Mesenchymal stem cell (in vitro differentiated cells and primary cell): ENCODE results near the gene TSPYL2. TPM values are rescaled to one million over a fixed set of nuclear protein-coding genes. Genes with fewer than 3 reads are reported as not detected.

Experiments
- DNase-seq: peaks from one replicate; pipeline ENCODE4 v3.0.0-alpha.2; 2013
- H2AFZ ChIP-seq: one replicate; pipeline ENCODE4 v1.6.1; 2013; ENCODE audit warnings: low read depth, mild to moderate bottlenecking, control low read depth, inconsistent platforms, low read length, moderate library complexity
- H2AK5ac ChIP-seq: 2 replicates; pipeline ENCODE4 v1.6.1; 2013; ENCODE audit warnings: low read length, moderate library complexity, mild to moderate bottlenecking, inconsistent platforms; ENCODE audit not compliant: severe bottlenecking
- H2BK120ac ChIP-seq: one replicate; pipeline ENCODE4 v1.6.1; 2013; ENCODE audit warnings: low read depth, mild to moderate bottlenecking, inconsistent platforms, low read length, moderate library complexity
- H2BK12ac ChIP-seq, 2 experiments: one replicate each; pipeline ENCODE4 v1.6.1; 2013; ENCODE audit warnings: inconsistent platforms in 2 of 2, low read length in 2 of 2, mild to moderate bottlenecking in 2 of 2, moderate library complexity in 2 of 2, control low read depth in 1 of 2
- H2BK15ac ChIP-seq: one replicate; pipeline ENCODE4 v1.6.1; 2013; ENCODE audit warnings: mild to moderate bottlenecking, low read depth, inconsistent platforms; ENCODE audit not compliant: poor library complexity, severe bottlenecking
- H2BK5ac ChIP-seq: 2 replicates; pipeline ENCODE4 v1.6.1; 2013; ENCODE audit warnings: low read depth, mild to moderate bottlenecking, low read length, control low read depth, inconsistent platforms; ENCODE audit not compliant: poor library complexity, severe bottlenecking
- H3K14ac ChIP-seq, 2 experiments: one replicate each; pipeline ENCODE4 v1.6.1; 2013; ENCODE audit warnings: inconsistent platforms in 2 of 2, low read length in 2 of 2, control low read depth in 1 of 2, mild to moderate bottlenecking in 1 of 2, moderate library complexity in 1 of 2
- H3K18ac ChIP-seq, 2 experiments: one replicate each; pipeline ENCODE4 v1.6.1; 2013; ENCODE audit warnings: inconsistent platforms in 2 of 2, low read length in 2 of 2, control low read depth in 1 of 2, low read depth in 1 of 2, mild to moderate bottlenecking in 1 of 2
- H3K23ac ChIP-seq, 2 experiments: one replicate each; pipeline ENCODE4 v1.6.1; 2013; ENCODE audit warnings: inconsistent platforms in 2 of 2, low read length in 2 of 2, mild to moderate bottlenecking in 2 of 2, moderate library complexity in 2 of 2, control low read depth in 1 of 2
- H3K27ac ChIP-seq: 2 replicates; pipeline ENCODE4 v1.5.1; 2013; ENCODE audit warnings: mild to moderate bottlenecking, moderate library complexity, low read length, control low read depth, inconsistent platforms; ENCODE audit not compliant: poor library complexity, severe bottlenecking
- H3K27me3 ChIP-seq, 2 experiments: 2 replicates each; pipeline versions ENCODE4 v1.6.1 to v1.7.0; 2013; ENCODE audit warnings: low read length in 2 of 2, mild to moderate bottlenecking in 2 of 2, moderate library complexity in 2 of 2, control low read depth in 1 of 2, inconsistent platforms in 1 of 2; ENCODE audit not compliant: control insufficient read depth in 1 of 2, insufficient read depth in 1 of 2
- H3K36me3 ChIP-seq, 2 experiments: 2 replicates each; pipeline versions ENCODE4 v1.6.1 to v1.7.0; 2013; ENCODE audit warnings: low read length in 2 of 2, control low read depth in 1 of 2, inconsistent platforms in 1 of 2, low read depth in 1 of 2, mild to moderate bottlenecking in 1 of 2; ENCODE audit not compliant: insufficient read depth in 2 of 2, control insufficient read depth in 1 of 2
- H3K4ac ChIP-seq, 2 experiments: one replicate each; pipeline ENCODE4 v1.6.1; 2013; ENCODE audit warnings: inconsistent platforms in 2 of 2, low read length in 2 of 2, mild to moderate bottlenecking in 2 of 2, moderate library complexity in 2 of 2, control low read depth in 1 of 2, low read depth in 1 of 2
- H3K4me1 ChIP-seq: 2 replicates; pipeline ENCODE4 v1.6.1; 2013; ENCODE audit warnings: low read depth, low read length, control low read depth; ENCODE audit not compliant: control insufficient read depth, insufficient read depth
- H3K4me2 ChIP-seq: 2 replicates; pipeline ENCODE4 v1.6.1; 2013; ENCODE audit warnings: low read length, mild to moderate bottlenecking, inconsistent platforms; ENCODE audit not compliant: poor library complexity, severe bottlenecking
- H3K4me3 ChIP-seq, 2 experiments: 2 replicates each; pipeline versions ENCODE4 v1.5.1 to v1.7.0; 2013; ENCODE audit warnings: low read length in 2 of 2, mild to moderate bottlenecking in 2 of 2, control low read depth in 1 of 2, low read depth in 1 of 2; ENCODE audit not compliant: insufficient read depth in 1 of 2
- H3K79me1 ChIP-seq: replicated peaks from 2 replicates; pipeline ENCODE4 v1.6.1; 2013; ENCODE audit warnings: mild to moderate bottlenecking, control low read depth, low read length, inconsistent platforms; ENCODE audit not compliant: poor library complexity, severe bottlenecking
- H3K9ac ChIP-seq: 2 replicates; pipeline ENCODE4 v1.7.0; 2013; ENCODE audit warnings: mild to moderate bottlenecking, low read length, moderate library complexity
- H3K9me3 ChIP-seq: 2 replicates; pipeline ENCODE4 v1.7.0; 2013; ENCODE audit warnings: mild to moderate bottlenecking, low read length; ENCODE audit not compliant: control insufficient read depth
- H4K8ac ChIP-seq: one replicate; pipeline ENCODE4 v1.6.1; 2013; ENCODE audit warnings: inconsistent platforms, mild to moderate bottlenecking, low read length, moderate library complexity
- H4K91ac ChIP-seq: one replicate; pipeline ENCODE4 v1.6.1; 2013; ENCODE audit warnings: mild to moderate bottlenecking, low read length, inconsistent platforms
- WGBS: methylation state at CpG from one replicate; pipeline ENCODE4 v1.1.7; 2013; ENCODE audit warnings: mixed read lengths; 5-methylcytosine and 5-hydroxymethylcytosine counted together
- polyA plus RNA-seq, 2 experiments: library from polyadenylated mRNA; stranded (reverse); fragments of 200-250 nt; gene quantifications; one replicate each; pipeline ENCODE4 v1.2.3, GENCODE V29; 2013

TSPYL2 gene
- polyA plus RNA-seq (2013, experiment 1 of 2), result 31.2 TPM
- polyA plus RNA-seq (2013, experiment 2 of 2), result 28.6 TPM

- peak within 1 kb of the TSS in 1 of 2 experiments; percentile 78 for H2BK12ac ChIP-seq
- no peak within 1 kb of the TSS for H4K8ac ChIP-seq
- peak within 1 kb of the TSS; percentile 89 for H2BK15ac ChIP-seq
- H3K9me3 ChIP-seq, result no peaks in the 10 kb centered on the region
- no peak within 1 kb of the TSS for H3K23ac ChIP-seq
- no peak within 1 kb of the TSS for H2BK5ac ChIP-seq
- peaks cover 0 to 22% of the 10 kb centered on the region in 2 experiments for H3K27me3 ChIP-seq
- H3K4me2 ChIP-seq, result peak within 1 kb of the TSS; percentile 81
- WGBS, result 1% methylated on average over 29 of the region's 86 CpGs
- peaks cover 9% of the 10 kb centered on the region for H3K79me1 ChIP-seq
- H4K91ac ChIP-seq, result peak within 1 kb of the TSS; percentile 68
- H2BK120ac ChIP-seq, result peak within 1 kb of the TSS; percentile 89
- no peak within 1 kb of the TSS for H2AFZ ChIP-seq
- peak within 1 kb of the TSS in 1 of 2 experiments; percentile 73 for H3K4ac ChIP-seq
- peaks cover 33 to 34% of the 10 kb centered on the region in 2 experiments for H3K36me3 ChIP-seq
- peak within 1 kb of the TSS; percentile 78 to 84 for H3K4me3 ChIP-seq
- DNase-seq, result peak; percentile 98
- H3K27ac ChIP-seq, result peak within 1 kb of the TSS; percentile 39
- peak within 1 kb of the TSS; percentile 54 to 58 for H3K18ac ChIP-seq
- peak within 1 kb of the TSS; percentile 85 for H3K9ac ChIP-seq
- H2AK5ac ChIP-seq, result no peak within 1 kb of the TSS
- peak within 1 kb of the TSS in 1 of 2 experiments; percentile 88 for H3K14ac ChIP-seq
- H3K4me1 ChIP-seq, result peaks cover 12% of the 10 kb centered on the region
These were observed at the start of gene TSPYL2 for GRCh38 chrX:53081925-53082772. Gene TSPYL2 (plus strand): TSS chrX:53082367. CDS start chrX:53082499, 132 bp downstream.

GRCh38 chrX:53036149-53036548 lies 46.0 kb upstream of the TSPYL2 start:
- Histone ChIP-seq H3K9me3 (no peaks in the 10 kb centered on the region), H2BK12ac (no peak overlapping the region), H4K91ac (no peak overlapping the region), H3K36me3 (no peaks in the 10 kb centered on the region), H3K79me1 (no peaks in the 10 kb centered on the region), H3K23ac (no peak overlapping the region), H2AK5ac (no peak overlapping the region), H4K8ac (no peak overlapping the region), H3K14ac (no peak overlapping the region), H3K18ac (no peak overlapping the region), H3K4me3 (no peak overlapping the region), H3K27ac (no peak overlapping the region), H3K4me1 (no peaks in the 10 kb centered on the region), H3K4me2 (no peak overlapping the region), H2BK15ac (no peak overlapping the region), H2BK120ac (no peak overlapping the region), H2AFZ (no peak overlapping the region), H3K4ac (no peak overlapping the region), H3K9ac (no peak overlapping the region), H2BK5ac (no peak overlapping the region), H3K27me3 (peaks cover 0 to 65% of the 10 kb centered on the region in 2 experiments)
- no peak for DNase-seq
- WGBS, result 74% methylated on average over 4 of the region's 5 CpGs

- 100% methylated on average over 1 of the region's 4 CpGs for WGBS
- DNase-seq, result no peak
- Histone ChIP-seq H2BK12ac (no peak overlapping the region), H3K9me3 (no peaks in the 10 kb centered on the region), H3K18ac (no peak overlapping the region), H3K4me3 (no peak overlapping the region), H2BK15ac (no peak overlapping the region), H2AFZ (no peak overlapping the region), H3K36me3 (no peaks in the 10 kb centered on the region), H3K4me2 (no peak overlapping the region), H3K27me3 (peaks cover 0 to 67% of the 10 kb centered on the region in 2 experiments), H2BK120ac (no peak overlapping the region), H3K79me1 (no peaks in the 10 kb centered on the region), H3K9ac (no peak overlapping the region), H3K4me1 (no peaks in the 10 kb centered on the region), H3K14ac (no peak overlapping the region), H4K8ac (no peak overlapping the region), H3K23ac (no peak overlapping the region), H3K4ac (no peak overlapping the region), H2BK5ac (no peak overlapping the region), H4K91ac (no peak overlapping the region), H3K27ac (no peak overlapping the region), H2AK5ac (no peak overlapping the region)
These were observed 42.9 kb upstream of the TSPYL2 start for GRCh38 chrX:53039236-53039635.

- Histone ChIP-seq H2BK12ac (no peak overlapping the region), H3K79me1 (no peaks in the 10 kb centered on the region), H3K4me2 (no peak overlapping the region), H2BK15ac (no peak overlapping the region), H2AK5ac (no peak overlapping the region), H3K9ac (no peak overlapping the region), H3K9me3 (no peaks in the 10 kb centered on the region), H3K14ac (no peak overlapping the region), H3K27ac (no peak overlapping the region), H2BK120ac (no peak overlapping the region), H4K91ac (no peak overlapping the region), H4K8ac (no peak overlapping the region), H3K4me3 (no peak overlapping the region), H3K36me3 (no peaks in the 10 kb centered on the region), H2BK5ac (no peak overlapping the region), H2AFZ (no peak overlapping the region), H3K4me1 (peaks cover 7% of the 10 kb centered on the region), H3K4ac (no peak overlapping the region), H3K23ac (no peak overlapping the region), H3K18ac (no peak overlapping the region), H3K27me3 (peaks cover 0 to 45% of the 10 kb centered on the region in 2 experiments)
- DNase-seq, result no peak
- whole genome bisulfite sequencing, result 55% methylated on average over 5 of the region's 5 CpGs
These were observed 37.2 kb upstream of the TSPYL2 start for GRCh38 chrX:53044995-53045394.
